ENCODE data around the gene MTNR1A. TPM values are rescaled to one million over a fixed set of nuclear protein-coding genes. Genes with fewer than 3 reads are reported as not detected.

MTNR1A gene
- total RNA-seq, 2 donors from 2014 or later: 1.3 TPM; not detected in 1

DNA sequence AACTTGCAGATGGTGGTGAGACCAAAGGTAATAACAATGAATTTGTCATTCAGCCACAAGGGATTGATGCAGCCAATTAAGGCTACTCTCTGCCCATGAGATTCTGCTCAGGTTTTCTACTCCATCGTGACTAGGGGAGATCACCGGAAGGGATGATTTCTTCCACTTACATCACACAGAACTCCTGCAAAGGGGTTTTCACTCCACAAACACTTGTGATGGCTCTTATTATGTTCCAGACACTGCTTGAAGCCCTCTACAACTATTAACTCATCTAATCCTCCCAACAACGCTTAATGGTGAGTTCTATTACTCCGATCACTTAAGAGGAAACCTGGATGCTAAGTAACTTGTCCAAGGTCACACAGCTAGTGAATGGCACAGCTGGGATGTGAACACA is 55.9 kb downstream of the MTNR1A start:
- Histone ChIP-seq H3K9me3 (no peaks in the 10 kb centered on the region), H3K4me1 (replicated peaks) (no peaks in the 10 kb centered on the region), H3K36me3 (no peaks in the 10 kb centered on the region), H3K27me3 (replicated peaks; ENCODE audit: insufficient read depth) (no peaks in the 10 kb centered on the region), H3K27ac (no peak overlapping the region), H3K4me3 (no peak overlapping the region)
- no peak for DNase-seq (ENCODE audit: low spot score)
- no peak for TF ChIP-seq POLR2A (IDR thresholded peaks at IDR 0.05)
- TF ChIP-seq POLR2AphosphoS5 (IDR thresholded peaks at IDR 0.05): no peak
- TF ChIP-seq, protein P1, sequence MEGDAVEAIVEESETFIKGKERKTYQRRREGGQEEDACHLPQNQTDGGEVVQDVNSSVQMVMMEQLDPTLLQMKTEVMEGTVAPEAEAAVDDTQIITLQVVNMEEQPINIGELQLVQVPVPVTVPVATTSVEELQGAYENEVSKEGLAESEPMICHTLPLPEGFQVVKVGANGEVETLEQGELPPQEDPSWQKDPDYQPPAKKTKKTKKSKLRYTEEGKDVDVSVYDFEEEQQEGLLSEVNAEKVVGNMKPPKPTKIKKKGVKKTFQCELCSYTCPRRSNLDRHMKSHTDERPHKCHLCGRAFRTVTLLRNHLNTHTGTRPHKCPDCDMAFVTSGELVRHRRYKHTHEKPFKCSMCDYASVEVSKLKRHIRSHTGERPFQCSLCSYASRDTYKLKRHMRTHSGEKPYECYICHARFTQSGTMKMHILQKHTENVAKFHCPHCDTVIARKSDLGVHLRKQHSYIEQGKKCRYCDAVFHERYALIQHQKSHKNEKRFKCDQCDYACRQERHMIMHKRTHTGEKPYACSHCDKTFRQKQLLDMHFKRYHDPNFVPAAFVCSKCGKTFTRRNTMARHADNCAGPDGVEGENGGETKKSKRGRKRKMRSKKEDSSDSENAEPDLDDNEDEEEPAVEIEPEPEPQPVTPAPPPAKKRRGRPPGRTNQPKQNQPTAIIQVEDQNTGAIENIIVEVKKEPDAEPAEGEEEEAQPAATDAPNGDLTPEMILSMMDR (IDR thresholded peaks at IDR 0.05): no peak
- 95% methylated on average over 4 of the region's 4 CpGs for WGBS
- intact Hi-C loops (cut with DNase I): no loop called here

DNA sequence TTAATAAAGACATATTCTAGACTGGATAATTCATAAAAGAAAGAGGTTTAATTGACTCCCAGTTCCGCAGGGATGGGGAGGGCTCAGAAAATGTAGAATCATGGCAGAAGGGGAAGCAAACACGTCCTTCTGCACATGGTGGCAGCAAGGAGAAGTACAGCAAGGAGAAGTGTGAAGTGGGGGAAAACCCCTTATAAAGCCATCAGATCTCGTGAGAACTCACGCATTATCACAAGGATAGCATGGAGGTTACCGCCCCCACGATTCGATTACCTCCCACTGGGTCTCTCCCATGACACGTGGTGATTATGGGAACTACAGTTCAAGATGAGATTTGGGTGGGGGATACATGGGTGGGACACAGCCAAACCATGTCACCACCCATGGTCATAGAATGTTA is 58.3 kb downstream of the MTNR1A start:
- DNase-seq (ENCODE audit: low spot score): no peak
- no peaks in the 10 kb centered on the region for H3K4me1 ChIP-seq (replicated peaks)
- H3K27me3 ChIP-seq (replicated peaks; ENCODE audit: insufficient read depth): no peaks in the 10 kb centered on the region
- no peaks in the 10 kb centered on the region for H3K9me3 ChIP-seq
- H3K36me3 ChIP-seq: no peaks in the 10 kb centered on the region
- TF ChIP-seq, protein P1 (IDR thresholded peaks at IDR 0.05): no peak
- no peak for TF ChIP-seq POLR2A (IDR thresholded peaks at IDR 0.05)
- no peak for TF ChIP-seq POLR2AphosphoS5 (IDR thresholded peaks at IDR 0.05)
- no peak overlapping the region for H3K4me3 ChIP-seq
- intact Hi-C loops (cut with DNase I): no loop called here
- 93% methylated on average over 8 of the region's 8 CpGs for WGBS
- H3K27ac ChIP-seq: no peak overlapping the region

DNA sequence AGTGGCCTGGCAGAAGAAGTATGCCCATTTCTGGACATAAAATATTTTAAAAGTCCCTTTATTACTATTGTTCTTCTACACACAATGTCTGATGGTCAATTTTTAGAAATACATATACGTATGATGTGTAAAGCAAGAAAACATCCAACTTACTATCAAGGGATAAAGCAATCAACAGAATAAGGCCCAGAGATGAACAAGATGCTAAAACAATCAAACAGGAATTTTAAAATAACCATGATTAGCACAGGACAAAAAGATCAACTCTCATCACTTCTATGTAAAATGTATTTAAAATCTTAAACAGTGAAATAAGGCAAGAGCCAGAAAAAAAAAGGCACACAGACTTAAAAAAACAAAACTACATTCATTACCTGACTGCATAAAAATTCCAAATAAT is 60.9 kb downstream of the MTNR1A start:
- H3K27me3 ChIP-seq (replicated peaks; ENCODE audit: insufficient read depth): no peaks in the 10 kb centered on the region
- H3K27ac ChIP-seq: no peak overlapping the region
- no peak for DNase-seq (ENCODE audit: low spot score)
- 95% methylated on average over 1 of the region's 1 CpG for WGBS
- H3K4me3 ChIP-seq: no peak overlapping the region
- TF ChIP-seq, protein P1 (IDR thresholded peaks at IDR 0.05): no peak
- TF ChIP-seq POLR2AphosphoS5 (IDR thresholded peaks at IDR 0.05) (no peak), POLR2A (IDR thresholded peaks at IDR 0.05) (no peak)
- H3K9me3 ChIP-seq: no peaks in the 10 kb centered on the region
- no peaks in the 10 kb centered on the region for H3K4me1 ChIP-seq (replicated peaks)
- intact Hi-C loops (cut with DNase I): no loop called here
- no peaks in the 10 kb centered on the region for H3K36me3 ChIP-seq

DNA sequence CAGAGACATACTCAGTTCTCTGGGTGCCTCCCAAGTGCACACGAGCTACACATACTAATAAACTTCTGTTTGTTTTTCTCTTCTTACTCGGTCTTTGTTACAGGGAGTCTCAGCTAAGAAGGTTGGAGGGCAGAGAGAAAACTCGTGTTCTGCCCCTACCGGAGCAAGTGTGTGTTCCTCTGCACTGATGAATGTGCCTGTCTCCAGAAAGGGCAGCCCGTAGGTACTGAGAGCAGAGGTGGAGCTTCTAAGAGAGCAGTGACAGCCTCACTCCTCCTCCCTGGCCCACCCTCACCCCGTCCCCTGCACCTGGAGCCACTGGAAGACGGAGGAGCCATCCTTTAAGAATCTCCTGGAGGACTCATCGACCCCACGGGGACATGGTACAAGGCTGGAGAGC is 67.6 kb downstream of the MTNR1A start:
- Histone ChIP-seq H3K9me3 (no peaks in the 10 kb centered on the region), H3K4me1 (replicated peaks) (peaks cover 4% of the 10 kb centered on the region), H3K27ac (no peak overlapping the region), H3K27me3 (replicated peaks; ENCODE audit: insufficient read depth) (no peaks in the 10 kb centered on the region), H3K36me3 (no peaks in the 10 kb centered on the region), H3K4me3 (no peak overlapping the region)
- DNase-seq (ENCODE audit: low spot score): no peak
- 45% methylated on average over 9 of the region's 9 CpGs for WGBS
- intact Hi-C loops (cut with DNase I): no loop called here
- TF ChIP-seq, protein P1 (IDR thresholded peaks at IDR 0.05): no peak
- TF ChIP-seq POLR2AphosphoS5 (IDR thresholded peaks at IDR 0.05) (no peak), POLR2A (IDR thresholded peaks at IDR 0.05) (no peak)

DNA sequence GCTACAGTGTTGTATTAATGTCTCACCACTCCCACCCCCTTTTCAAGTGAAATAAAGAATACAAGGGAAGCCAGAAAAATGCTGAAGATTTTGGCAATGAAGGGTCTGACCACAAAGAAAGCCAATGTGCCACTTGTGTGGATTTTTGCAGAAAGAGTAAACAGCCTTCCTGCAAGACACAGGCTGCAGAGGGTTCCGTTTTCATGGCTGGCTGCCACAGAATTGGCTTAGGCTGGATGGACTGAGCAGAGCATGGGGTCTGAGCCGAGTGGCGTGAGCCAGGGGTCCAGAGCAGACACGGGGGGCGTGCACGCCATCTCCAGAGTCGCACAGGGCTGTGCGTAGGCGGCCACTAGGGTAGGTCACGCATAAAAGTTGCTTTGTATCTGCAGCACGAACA is 69.2 kb downstream of the MTNR1A start:
- no peaks in the 10 kb centered on the region for H3K36me3 ChIP-seq
- no peak overlapping the region for H3K27ac ChIP-seq
- H3K4me1 ChIP-seq (replicated peaks): peaks cover 4% of the 10 kb centered on the region
- TF ChIP-seq POLR2A (IDR thresholded peaks at IDR 0.05) (no peak), POLR2AphosphoS5 (IDR thresholded peaks at IDR 0.05) (no peak)
- TF ChIP-seq, protein P1 (IDR thresholded peaks at IDR 0.05): no peak
- H3K9me3 ChIP-seq: no peaks in the 10 kb centered on the region
- no peaks in the 10 kb centered on the region for H3K27me3 ChIP-seq (replicated peaks; ENCODE audit: insufficient read depth)
- intact Hi-C loops (cut with DNase I): no loop called here
- H3K4me3 ChIP-seq: no peak overlapping the region
- WGBS: 24% methylated on average over 11 of the region's 11 CpGs
- no peak for DNase-seq (ENCODE audit: low spot score)

Measured in prostate gland (tissue), 2 donors.